Psoas muscle (tissue), 8 donors: ENCODE data around the gene POLR2M. TPM values are rescaled to one million over a fixed set of nuclear protein-coding genes. Genes with fewer than 3 reads are reported as not detected.

Source experiments
- ATAC-seq, 4 donors: fragments of 200-7000 bp; cut with Tn5 transposase; one replicate each; pipeline ENCODE4 v1.9.1; 2020; ENCODE audit warnings: moderate library complexity in 3 of 4, mild to moderate bottlenecking in 2 of 4
- DNase-seq, 2 donors: peaks; one replicate each; pipeline ENCODE4 v3.0.0-alpha.2; 2020
- H3K27ac ChIP-seq: fragments of 200-600 bp; one replicate; pipeline ENCODE4 v1.8.0; 2022
- H3K27me3 ChIP-seq, 3 donors: fragments of 200-600 bp in 1 of 3; one replicate each; pipeline versions ENCODE4 v1.6.1 to v1.8.0; 2013 to 2022; ENCODE audit warnings: low read length in 2 of 3, mild to moderate bottlenecking in 2 of 3, moderate library complexity in 1 of 3; ENCODE audit not compliant: insufficient read depth in 3 of 3
- H3K36me3 ChIP-seq, 2 donors: fragments of 200-600 bp in 1 of 2; one replicate each; pipeline versions ENCODE4 v1.6.1 to v1.8.0; 2013 to 2022; ENCODE audit warnings: low read depth in 1 of 2, mild to moderate bottlenecking in 1 of 2, moderate library complexity in 1 of 2; ENCODE audit not compliant: insufficient read depth in 1 of 2
- H3K4me1 ChIP-seq: fragments of 200-600 bp; one replicate; pipeline ENCODE4 v1.8.0; 2022
- H3K4me3 ChIP-seq: fragments of 200-600 bp; one replicate; pipeline ENCODE4 v1.8.0; 2022; ENCODE audit warnings: mild to moderate bottlenecking
- H3K9me3 ChIP-seq: fragments of 200-600 bp; one replicate; pipeline ENCODE4 v1.8.0; 2022
- CTCF ChIP-seq: fragments of 200-600 bp; IDR thresholded peaks from one replicate; pipeline ENCODE4 v1.8.0; 2022; ENCODE audit warnings: antibody characterized with exemption
- WGBS, 3 donors: extraction: QIAGEN DNeasy Blood & Tissue Kit; methylation state at CpG; one replicate each; pipeline versions ENCODE4 v1.1.6 to v1.1.7; 2013; 5-methylcytosine and 5-hydroxymethylcytosine counted together
- intact Hi-C, 2 donors: fragments of 100-400 bp; cut with DNase I; formaldehyde crosslinking; loops; one replicate each; pipeline versions ENCODE4 v1.11.0 to v1.14.2; 2022
- polyA plus RNA-seq, 3 donors: library from polyadenylated mRNA; stranded (reverse); fragments of 200-250 nt; gene quantifications; one replicate each; pipeline ENCODE4 v1.2.3, GENCODE V29; 2013
- total RNA-seq, 4 donors: library from RNA; stranded (reverse); fragmentation: NEBNext Ultra II Directional in 2 of 4; extraction: Animal tissue kit (Norgen Biotek cat#: 25700) in 2 of 4; gene quantifications; one replicate each; pipeline versions ENCODE4 v1.2.1 to v1.2.4, GENCODE V29; 2021 to 2023
- donor health status: healthy with polysubstance abuse.
- donor health status: DM: no; HTN: no; CAD: no; lungs with moderate emphysema.
- donor health status: Bipolar disorder and iron deficiency.
- donor health status: healthy.
- donor health status: DM: yes; HTN: yes; CAD: no.
- donor health status: DM: no; HTN: no; CAD: no.
- donor health status: DM: no; HTN: no; CAD: no.
- donor health status: DM: yes; HTN: yes; CAD: no.

Gene POLR2M
- total and polyA plus RNA-seq, 7 donors, result 78.0 to 403 (median 107) TPM

DNA sequence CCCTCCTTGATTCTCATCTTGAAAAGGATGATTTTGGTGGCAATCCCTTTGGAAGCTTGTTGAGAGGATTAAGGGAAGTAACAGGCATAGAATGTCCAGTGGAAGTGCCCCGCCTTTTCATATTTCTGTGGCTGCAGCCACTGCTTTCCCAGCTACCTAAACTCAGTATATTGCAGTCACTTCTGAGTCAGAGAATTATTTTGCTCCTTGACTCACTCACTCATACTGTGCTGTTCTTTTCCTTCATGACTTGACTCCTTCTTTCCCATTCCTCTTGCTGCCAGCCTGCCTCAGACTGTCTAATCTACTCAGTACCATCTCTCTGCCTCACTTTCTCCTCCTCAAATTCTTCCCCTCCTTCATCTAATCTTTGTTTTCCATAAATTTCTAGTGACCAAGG lies 26.5 kb upstream of the POLR2M start:
- Histone ChIP-seq H3K4me1 (no peaks in the 10 kb centered on the region), H3K27ac (no peak overlapping the region), H3K4me3 (no peak overlapping the region), H3K27me3 (no peaks in the 10 kb centered on the region), H3K9me3 (no peaks in the 10 kb centered on the region), H3K36me3 (no peaks in the 10 kb centered on the region)
- WGBS, 3 donors, result 98 to 100% (median 100%) methylated on average over 1 of the region's 1 CpG
- peak; percentile 66 to 79 (median 77) for ATAC-seq
- no peak for TF ChIP-seq CTCF
- intact Hi-C loops, result no loop called here
- DNase-seq, result no peak

DNA sequence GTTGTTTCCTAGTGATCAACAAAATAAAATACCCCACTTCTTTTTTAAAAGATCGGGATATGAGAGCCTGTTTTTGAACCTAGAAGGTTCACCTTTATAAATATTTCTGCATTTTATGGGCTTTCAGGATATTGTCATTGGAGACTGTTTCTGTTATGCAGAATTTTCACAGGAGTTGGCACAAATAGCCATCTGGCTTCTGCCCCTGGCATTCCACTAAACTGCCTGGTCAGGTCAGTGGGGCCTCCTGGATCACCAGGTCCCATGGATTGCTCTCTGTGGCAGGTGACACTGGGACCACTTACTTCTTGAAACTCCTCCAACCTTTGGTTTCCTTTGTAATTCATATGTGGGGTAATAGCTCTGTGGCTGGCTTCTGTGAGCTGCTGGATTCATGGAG lies 25.5 kb upstream of the POLR2M start:
- Histone ChIP-seq H3K9me3 (no peaks in the 10 kb centered on the region), H3K4me1 (no peaks in the 10 kb centered on the region), H3K27me3 (no peaks in the 10 kb centered on the region), H3K27ac (no peak overlapping the region), H3K4me3 (no peak overlapping the region), H3K36me3 (no peaks in the 10 kb centered on the region)
- DNase-seq, result no peak
- TF ChIP-seq CTCF, result no peak
- ATAC-seq, result no peak
- intact Hi-C loops, result no loop called here
- WGBS, 3 donors, result 94 to 99% (median 96%) methylated on average over 1 of the region's 1 CpG

DNA sequence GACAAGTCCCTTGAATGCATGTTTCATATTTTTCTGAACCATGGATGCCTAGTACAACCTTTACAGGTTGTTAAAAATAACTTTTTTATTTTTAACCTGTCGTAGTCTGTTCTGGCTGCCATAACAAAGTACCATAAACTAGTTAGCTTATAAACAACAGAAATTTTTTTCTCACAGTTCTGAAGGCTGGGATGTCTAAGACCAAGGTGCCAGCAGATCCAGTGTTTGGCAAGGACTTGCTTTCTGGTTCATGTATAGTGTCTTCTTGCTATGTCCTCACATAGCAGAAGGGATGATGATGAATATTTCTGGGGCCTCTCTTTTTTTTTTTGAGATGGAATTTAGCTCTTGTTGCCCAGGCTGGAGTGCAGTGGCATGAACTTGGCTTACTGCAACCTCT lies 23.0 kb upstream of the POLR2M start:
- H3K4me3 ChIP-seq, result no peak overlapping the region
- DNase-seq (no peak), ATAC-seq (no peak)
- no peaks in the 10 kb centered on the region for H3K9me3 ChIP-seq
- WGBS, 3 donors, result 51 to 74% (median 63%) methylated on average over 1 of the region's 1 CpG
- no peaks in the 10 kb centered on the region for H3K27me3 ChIP-seq
- H3K4me1 ChIP-seq, result no peaks in the 10 kb centered on the region
- no peak overlapping the region for H3K27ac ChIP-seq
- TF ChIP-seq CTCF, result no peak
- H3K36me3 ChIP-seq, result no peaks in the 10 kb centered on the region
- intact Hi-C loops, result no loop called here

GRCh38 chr15:57684491-57685151 lies 21.9 kb upstream of the POLR2M start:
- WGBS, 3 donors, result 69 to 76% (median 73%) methylated on average over 8 of the region's 8 CpGs
- ATAC-seq, result no peak
- no peak overlapping the region for H3K4me3 ChIP-seq
- intact Hi-C loops, result no loop called here
- TF ChIP-seq CTCF, result no peak
- H3K27ac ChIP-seq, result no peak overlapping the region
- no peaks in the 10 kb centered on the region for H3K27me3 ChIP-seq
- H3K9me3 ChIP-seq, result no peaks in the 10 kb centered on the region
- no peak for DNase-seq
- H3K36me3 ChIP-seq, result no peaks in the 10 kb centered on the region
- no peaks in the 10 kb centered on the region for H3K4me1 ChIP-seq
